Mucosa of rectum (tissue), 2 donors: ENCODE results near the gene TMEM109.

ENCODE experiments used
- H3K27ac ChIP-seq, 2 donors: one replicate each; pipeline ENCODE4 v1.7.0; 2013; ENCODE audit warnings: inconsistent platforms in 2 of 2, low read depth in 2 of 2, low read length in 2 of 2
- H3K27me3 ChIP-seq, 2 donors: one replicate each; pipeline ENCODE4 v1.7.0; 2013; ENCODE audit warnings: low read length in 2 of 2; ENCODE audit not compliant: control insufficient read depth in 2 of 2, insufficient read depth in 2 of 2
- H3K36me3 ChIP-seq, 2 donors: one replicate each; pipeline ENCODE4 v1.7.0; 2013; ENCODE audit warnings: low read length in 2 of 2; ENCODE audit not compliant: control insufficient read depth in 2 of 2, insufficient read depth in 2 of 2
- H3K4me1 ChIP-seq, 2 donors: one replicate each; pipeline ENCODE4 v1.7.0; 2013; ENCODE audit warnings: low read length in 2 of 2, mild to moderate bottlenecking in 1 of 2; ENCODE audit not compliant: control insufficient read depth in 2 of 2, insufficient read depth in 2 of 2
- H3K4me3 ChIP-seq, 2 donors: one replicate each; pipeline ENCODE4 v1.7.0; 2013; ENCODE audit warnings: low read length in 2 of 2
- H3K9ac ChIP-seq, 2 donors: one replicate each; pipeline ENCODE4 v1.7.0; 2013; ENCODE audit warnings: low read length in 2 of 2, low read depth in 1 of 2, mild to moderate bottlenecking in 1 of 2
- H3K9me3 ChIP-seq, 2 donors: one replicate each; pipeline ENCODE4 v1.7.0; 2013; ENCODE audit warnings: low read length in 2 of 2; ENCODE audit not compliant: control insufficient read depth in 2 of 2
- donor health status: healthy.
- donor health status: Normal muscosa, but diverticular disease.

Gene TMEM109

DNA sequence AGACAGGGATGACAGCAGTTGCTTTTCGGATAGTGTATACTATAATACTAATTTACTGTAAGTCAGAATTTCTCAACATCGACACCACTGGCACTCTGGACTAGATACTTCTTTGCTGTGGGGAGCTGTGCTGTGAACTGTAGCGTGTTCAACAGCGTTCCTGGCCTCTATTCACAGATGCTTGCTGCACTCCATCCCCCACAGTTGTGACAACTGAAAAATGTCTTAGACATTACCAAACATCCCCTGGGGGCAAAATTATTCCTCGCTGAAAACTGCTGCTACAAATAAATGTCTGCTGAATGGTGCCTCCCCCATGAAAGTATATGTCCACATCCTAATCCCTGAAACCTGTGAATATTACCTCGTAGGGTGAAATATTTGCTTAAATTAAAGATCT is 45.5 kb downstream of the TMEM109 start:
- Histone ChIP-seq H3K9me3 (no peaks in the 10 kb centered on the region), H3K9ac (no peak overlapping the region), H3K4me1 (no peaks in the 10 kb centered on the region), H3K36me3 (no peaks in the 10 kb centered on the region), H3K27ac (no peak overlapping the region), H3K4me3 (no peak overlapping the region), H3K27me3 (peaks cover 0 to 3% of the 10 kb centered on the region in 2 donors)

DNA sequence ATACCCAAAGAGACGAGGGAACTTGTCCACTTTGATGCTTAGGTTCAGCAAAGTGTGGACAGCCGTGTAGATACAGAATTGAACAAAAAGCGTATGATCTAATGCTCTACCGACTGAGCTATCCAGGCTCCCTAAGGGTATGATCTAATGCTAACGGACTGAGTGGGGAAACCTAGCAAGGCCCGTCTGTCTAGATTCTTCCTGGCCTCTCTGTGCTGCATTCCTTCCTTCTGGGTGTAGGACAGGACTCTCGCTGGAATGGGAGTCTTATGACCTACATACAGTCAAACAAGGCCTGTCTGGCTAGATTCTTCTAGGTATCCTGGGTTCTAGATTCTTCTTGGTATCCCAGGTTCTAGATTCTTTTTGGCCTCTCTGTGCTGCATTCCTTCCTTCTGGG is 46.4 kb downstream of the TMEM109 start:
- Histone ChIP-seq H3K27me3 (peaks cover 0 to 3% of the 10 kb centered on the region in 2 donors), H3K36me3 (no peaks in the 10 kb centered on the region), H3K9ac (no peak overlapping the region), H3K27ac (no peak overlapping the region), H3K4me3 (no peak overlapping the region), H3K9me3 (no peaks in the 10 kb centered on the region), H3K4me1 (no peaks in the 10 kb centered on the region)

DNA sequence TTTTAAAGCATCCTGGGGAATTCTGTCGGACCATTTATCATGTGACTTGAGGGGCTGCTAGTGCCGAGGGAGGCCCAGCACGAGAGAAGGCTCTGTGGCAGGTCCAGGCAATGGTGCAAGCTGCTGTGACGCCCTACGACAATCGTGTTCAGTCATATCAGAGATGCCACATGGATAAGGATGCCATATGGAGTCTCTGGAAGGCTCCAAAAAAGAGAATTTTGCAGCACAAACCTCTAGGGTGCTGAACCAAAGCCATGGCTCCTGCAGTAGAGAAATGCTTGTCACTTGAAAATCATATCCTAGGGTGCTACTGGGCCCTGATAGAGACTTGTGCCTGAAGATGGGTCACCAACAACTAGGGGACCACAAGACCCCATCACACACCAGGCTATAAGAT is 50.8 kb downstream of the TMEM109 start:
- H3K36me3 ChIP-seq = no peaks in the 10 kb centered on the region
- H3K27ac ChIP-seq = no peak overlapping the region
- no peaks in the 10 kb centered on the region for H3K4me1 ChIP-seq
- no peak overlapping the region for H3K4me3 ChIP-seq
- H3K9me3 ChIP-seq = peaks cover 0 to 1% of the 10 kb centered on the region in 2 donors
- no peak overlapping the region for H3K9ac ChIP-seq
- peaks cover 0 to 2% of the 10 kb centered on the region in 2 donors for H3K27me3 ChIP-seq

DNA sequence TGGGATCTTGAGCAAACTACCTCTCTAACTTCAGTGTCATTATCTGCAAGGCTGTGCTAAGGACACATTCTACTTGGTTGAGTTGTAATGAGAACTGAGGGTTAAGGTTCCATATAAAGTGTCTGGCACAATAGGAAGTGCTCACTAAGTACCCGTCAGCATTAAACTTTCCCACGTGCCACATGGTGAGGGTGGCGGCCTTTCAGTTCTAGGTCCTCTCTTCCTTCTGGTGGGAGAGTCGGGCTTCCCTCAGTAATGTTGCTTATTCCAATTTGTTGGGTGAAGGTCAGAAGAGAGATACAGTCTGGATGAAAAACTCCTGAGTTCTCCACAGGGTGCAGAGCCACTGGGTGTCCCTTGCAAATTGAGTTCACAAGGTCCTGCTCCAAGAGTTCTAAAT is 52.9 kb downstream of the TMEM109 start:
- no peak overlapping the region for H3K9ac ChIP-seq

DNA sequence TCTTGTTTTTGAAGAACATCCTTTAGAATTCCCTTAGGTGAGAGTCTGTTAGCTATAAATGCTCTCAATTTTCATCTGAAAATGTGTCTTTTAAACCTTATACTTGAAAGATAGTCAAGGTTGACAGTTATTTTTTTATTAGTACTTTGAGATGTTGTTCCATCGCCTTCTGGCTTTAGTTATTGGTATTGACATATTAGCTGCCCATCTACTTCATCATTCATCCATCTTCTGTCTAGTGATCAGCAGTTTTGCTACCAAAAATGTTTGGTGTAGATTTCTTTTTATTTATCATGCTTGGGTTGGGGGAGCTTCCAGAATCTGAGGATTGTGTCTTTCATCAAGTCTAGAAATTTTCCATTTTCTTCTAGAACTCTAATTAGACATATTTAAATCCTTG is 54.3 kb downstream of the TMEM109 start:
- H3K27ac ChIP-seq = no peak overlapping the region
- no peak overlapping the region for H3K9ac ChIP-seq
- H3K27me3 ChIP-seq = no peaks in the 10 kb centered on the region
- peaks cover 0 to 1% of the 10 kb centered on the region in 2 donors for H3K9me3 ChIP-seq
- no peak overlapping the region for H3K4me3 ChIP-seq
- H3K36me3 ChIP-seq = no peaks in the 10 kb centered on the region
- no peaks in the 10 kb centered on the region for H3K4me1 ChIP-seq

More for the DNA sequence above, 52.9 kb downstream of the TMEM109 start:
- Histone ChIP-seq H3K4me1 (no peaks in the 10 kb centered on the region), H3K4me3 (no peak overlapping the region), H3K36me3 (no peaks in the 10 kb centered on the region), H3K9me3 (peaks cover 0 to 1% of the 10 kb centered on the region in 2 donors), H3K27me3 (no peaks in the 10 kb centered on the region), H3K27ac (no peak overlapping the region)

DNA sequence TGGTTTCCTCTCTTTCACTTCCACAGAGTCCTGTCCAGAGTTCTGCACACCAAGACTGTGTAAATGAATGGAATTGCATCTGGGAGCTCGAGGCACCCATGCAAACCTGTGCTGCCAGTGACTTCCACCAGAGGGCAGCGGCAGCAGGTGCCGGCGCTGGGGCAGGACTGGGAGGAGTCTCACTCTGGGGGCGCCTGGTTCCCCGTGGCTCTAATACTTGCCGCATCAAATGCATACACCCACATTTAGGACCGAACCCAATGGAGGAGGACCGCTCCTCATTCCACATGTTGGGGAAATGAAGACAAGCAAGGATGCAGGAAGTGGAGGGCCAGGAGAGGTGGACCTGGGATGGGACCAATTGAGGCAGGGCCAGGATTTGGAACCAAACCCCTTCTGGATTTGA is 56.4 kb downstream of the TMEM109 start:
- Histone ChIP-seq H3K9me3 (peaks cover 0 to 1% of the 10 kb centered on the region in 2 donors), H3K27ac (no peak overlapping the region), H3K4me3 (no peak overlapping the region), H3K36me3 (no peaks in the 10 kb centered on the region), H3K9ac (no peak overlapping the region), H3K4me1 (no peaks in the 10 kb centered on the region), H3K27me3 (no peaks in the 10 kb centered on the region)

DNA sequence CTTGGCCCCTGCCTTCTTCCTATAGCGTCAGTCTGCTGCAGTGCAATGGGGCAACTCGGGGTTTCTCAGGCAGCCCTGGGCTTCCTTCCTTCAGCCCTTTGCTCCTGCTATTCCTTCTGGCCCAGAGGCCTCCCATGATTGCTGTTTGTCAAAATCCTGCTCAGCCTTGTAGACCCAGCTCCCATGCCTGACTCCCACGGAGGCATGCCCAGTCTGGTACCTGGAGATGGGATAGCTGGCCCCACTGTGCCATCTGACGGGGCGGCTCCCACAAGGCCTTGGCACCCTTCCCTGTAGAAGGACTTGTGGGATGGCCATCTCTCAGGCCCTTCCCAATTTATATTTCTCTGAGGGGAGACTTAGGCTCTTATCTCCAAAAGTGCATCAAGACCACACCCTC is 56.9 kb downstream of the TMEM109 start:
- H3K27ac ChIP-seq = no peak overlapping the region
- no peaks in the 10 kb centered on the region for H3K27me3 ChIP-seq
- no peak overlapping the region for H3K4me3 ChIP-seq
- peaks cover 0 to 1% of the 10 kb centered on the region in 2 donors for H3K9me3 ChIP-seq
- no peak overlapping the region for H3K9ac ChIP-seq
- H3K36me3 ChIP-seq = no peaks in the 10 kb centered on the region
- H3K4me1 ChIP-seq = no peaks in the 10 kb centered on the region

DNA sequence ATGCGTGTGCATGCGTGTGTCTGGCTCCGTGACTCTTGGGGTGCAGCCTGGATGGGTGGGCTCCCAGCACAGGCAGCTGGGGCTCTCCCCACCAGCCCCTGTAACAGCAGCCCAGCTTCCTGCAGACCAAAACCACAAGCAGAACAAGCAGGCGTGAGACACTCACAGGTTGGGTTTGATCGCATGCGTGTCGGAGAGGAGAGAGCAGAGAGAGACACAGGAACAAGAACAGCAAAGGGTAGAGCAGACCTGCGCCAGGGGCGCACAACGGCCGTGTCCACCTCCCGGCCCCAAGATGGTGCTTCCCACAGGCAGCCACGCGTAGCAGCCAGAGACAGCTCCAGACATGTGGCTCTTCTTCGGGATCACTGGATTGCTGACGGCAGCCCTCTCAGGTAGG is 57.6 kb downstream of the TMEM109 start, which contains the start of gene CD6:
TSS of gene CD6 (plus strand) at position 161 of the 400 bp plus-strand sequence. CDS start at position 347, 186 bp downstream.
- Histone ChIP-seq H3K27me3 (no peaks in the 10 kb centered on the region), H3K9me3 (peaks cover 0 to 1% of the 10 kb centered on the region in 2 donors), H3K36me3 (no peaks in the 10 kb centered on the region), H3K27ac (peak within 1 kb of the TSS in 1 of 2 donors; percentile 57), H3K4me3 (peak within 1 kb of the TSS; percentile 36 to 62), H3K4me1 (no peaks in the 10 kb centered on the region), H3K9ac (peak within 1 kb of the TSS in 1 of 2 donors; percentile 63)

DNA sequence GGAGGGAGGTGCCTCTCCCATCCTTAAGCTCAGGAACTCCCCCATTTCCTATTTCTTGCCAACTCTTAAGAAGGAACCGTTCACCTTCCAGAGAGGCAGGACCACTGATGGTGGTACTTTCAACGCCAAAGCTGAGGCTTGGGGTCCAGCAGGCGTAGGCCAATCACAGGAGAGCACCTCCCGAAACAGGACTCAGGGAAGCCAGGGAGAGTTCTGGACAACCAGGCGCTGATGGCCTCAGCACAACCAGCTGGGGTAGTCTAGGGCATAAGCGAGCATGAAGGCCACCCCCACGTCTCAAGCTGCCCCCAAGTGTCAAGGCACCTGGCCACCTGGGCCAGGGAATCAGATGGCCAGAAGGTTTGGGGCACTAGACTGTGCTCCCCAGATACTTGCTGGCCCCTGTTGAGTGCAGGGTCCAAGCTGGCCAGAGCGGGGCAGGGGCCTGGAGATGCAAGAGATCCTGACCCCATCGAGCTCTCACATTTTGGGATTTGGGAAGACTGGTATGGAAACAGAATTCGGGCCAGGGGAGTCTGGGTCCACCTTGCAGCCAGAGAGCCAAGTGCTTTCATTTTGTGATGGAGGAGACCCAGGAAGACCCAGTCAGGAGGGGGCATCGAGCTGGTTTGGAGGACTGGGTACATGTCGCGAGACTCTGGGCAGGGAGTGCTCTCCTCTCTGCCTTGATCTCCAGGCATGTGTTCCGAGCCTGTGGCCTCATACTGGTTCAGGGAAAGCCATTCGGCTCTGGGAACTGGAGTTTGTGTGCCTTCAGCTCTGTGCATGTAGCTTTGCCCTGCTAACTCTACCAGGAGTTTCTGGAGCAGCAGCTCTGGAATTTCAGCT is 58.4 kb downstream of the TMEM109 start:
- H3K4me1 ChIP-seq = no peaks in the 10 kb centered on the region
- peaks cover 0 to 1% of the 10 kb centered on the region in 2 donors for H3K9me3 ChIP-seq
- H3K27me3 ChIP-seq = no peaks in the 10 kb centered on the region
- H3K4me3 ChIP-seq = peak overlapping the region; percentile 36 to 62
- peak overlapping the region in 1 of 2 donors; percentile 57 for H3K27ac ChIP-seq
- peak overlapping the region in 1 of 2 donors; percentile 63 for H3K9ac ChIP-seq
- no peaks in the 10 kb centered on the region for H3K36me3 ChIP-seq
